GM10248 (cell line): ENCODE measurements around the gene MTMR1.

Experiments
- CTCF ChIA-PET: fragments of 300-600 bp; sonication (Branson Sonifier 250); formaldehyde crosslinking; extraction: SDS; loops from one replicate; lab custom pipeline; 2021; ENCODE audit warnings: antibody characterized with exemption; lab: Yijun Ruan, JAX
- POLR2A ChIA-PET: fragments of 350-650 bp; sonication (Branson Sonifier 250); formaldehyde crosslinking; extraction: SDS; loops from one replicate; lab custom pipeline; 2020; ENCODE audit warnings: antibody characterized with exemption; lab: Yijun Ruan, JAX
- DNase-seq: peaks from one replicate; pipeline ENCODE4 v3.0.0; 2012; ENCODE audit errors: extremely low spot score
- TF ChIP-seq, protein P1 (sequence below): IDR thresholded peaks from 2 replicates; pipeline ENCODE4 v1.5.1; 2012; ENCODE audit warnings: mild to moderate bottlenecking, low read depth; ENCODE audit errors: extremely low read depth, missing control alignments, control extremely low read depth

Gene MTMR1

DNA sequence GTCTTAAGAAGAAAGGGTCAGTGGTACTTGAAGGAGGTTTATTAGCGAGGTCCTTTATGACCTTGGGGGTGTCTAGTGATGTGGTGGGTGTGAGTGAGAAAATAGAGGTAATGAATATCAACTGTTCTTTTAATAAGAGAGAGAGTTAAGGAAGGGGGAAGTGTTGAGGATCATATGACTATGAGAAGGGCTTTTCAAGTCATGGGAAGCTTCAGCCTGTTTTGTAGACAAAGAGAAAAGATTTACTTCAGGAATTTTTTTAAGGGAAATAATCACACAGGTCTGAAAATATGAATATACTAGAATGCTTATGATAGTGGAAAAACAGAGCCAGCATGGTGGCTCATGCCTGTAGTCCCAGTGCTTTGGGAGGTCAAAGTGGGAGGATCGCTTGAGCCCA lies 41.3 kb upstream of the MTMR1 start:
- DNase-seq: no peak
- TF ChIP-seq, protein P1, sequence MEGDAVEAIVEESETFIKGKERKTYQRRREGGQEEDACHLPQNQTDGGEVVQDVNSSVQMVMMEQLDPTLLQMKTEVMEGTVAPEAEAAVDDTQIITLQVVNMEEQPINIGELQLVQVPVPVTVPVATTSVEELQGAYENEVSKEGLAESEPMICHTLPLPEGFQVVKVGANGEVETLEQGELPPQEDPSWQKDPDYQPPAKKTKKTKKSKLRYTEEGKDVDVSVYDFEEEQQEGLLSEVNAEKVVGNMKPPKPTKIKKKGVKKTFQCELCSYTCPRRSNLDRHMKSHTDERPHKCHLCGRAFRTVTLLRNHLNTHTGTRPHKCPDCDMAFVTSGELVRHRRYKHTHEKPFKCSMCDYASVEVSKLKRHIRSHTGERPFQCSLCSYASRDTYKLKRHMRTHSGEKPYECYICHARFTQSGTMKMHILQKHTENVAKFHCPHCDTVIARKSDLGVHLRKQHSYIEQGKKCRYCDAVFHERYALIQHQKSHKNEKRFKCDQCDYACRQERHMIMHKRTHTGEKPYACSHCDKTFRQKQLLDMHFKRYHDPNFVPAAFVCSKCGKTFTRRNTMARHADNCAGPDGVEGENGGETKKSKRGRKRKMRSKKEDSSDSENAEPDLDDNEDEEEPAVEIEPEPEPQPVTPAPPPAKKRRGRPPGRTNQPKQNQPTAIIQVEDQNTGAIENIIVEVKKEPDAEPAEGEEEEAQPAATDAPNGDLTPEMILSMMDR: no peak
- ChIA-PET CTCF (no interaction called here), POLR2A (interaction anchor here (0.6 kb wide), 1 partner anchor 174 kb away, joined by 3 read pairs; no protein-coding TSS in a partner anchor)

DNA sequence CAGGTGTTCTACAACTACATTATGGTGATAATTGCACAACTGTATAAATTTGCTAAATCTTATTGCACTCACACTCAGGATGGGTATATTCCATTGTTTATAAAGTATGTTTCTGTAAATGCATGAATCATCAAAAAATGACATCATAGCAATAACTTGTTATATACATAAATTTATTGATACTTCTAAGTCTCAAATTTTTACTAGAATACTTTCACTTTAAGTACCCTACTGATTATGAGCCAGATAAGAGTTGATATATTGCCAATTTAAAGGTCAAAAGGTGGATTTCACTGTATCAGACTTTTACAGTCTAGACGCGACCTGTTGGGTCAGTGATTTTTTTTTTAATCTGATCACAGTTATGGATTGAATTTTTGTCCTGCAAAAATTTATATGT lies 37.4 kb upstream of the MTMR1 start:
- POLR2A ChIA-PET: no interaction called here
- DNase-seq: no peak
- TF ChIP-seq, protein P1: no peak
- CTCF ChIA-PET: no interaction called here

DNA sequence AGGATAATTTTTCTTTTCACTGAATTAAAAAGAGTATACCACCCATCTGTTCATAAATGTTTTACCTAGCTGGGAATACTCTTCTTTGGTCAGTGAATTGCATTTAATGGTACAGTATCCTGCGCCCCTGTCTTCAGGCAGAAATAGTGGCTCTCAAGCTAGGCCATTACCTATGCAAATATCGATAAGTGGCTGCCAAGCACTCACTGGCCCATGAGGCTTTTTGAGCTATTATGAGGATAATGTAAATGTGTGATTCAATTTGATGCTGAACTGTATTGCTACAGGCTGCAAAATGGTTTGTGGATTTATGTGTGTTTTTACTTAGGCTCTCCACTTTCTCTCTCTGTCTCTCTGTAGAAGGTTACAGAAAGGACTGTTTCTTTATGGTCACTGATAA lies 30.1 kb upstream of the MTMR1 start:
- POLR2A ChIA-PET: no interaction called here
- no peak for DNase-seq
- TF ChIP-seq, protein P1: no peak
- CTCF ChIA-PET: interaction anchor here (0.8 to 1.2 kb wide), 3 partner anchors 9 to 23 kb away, joined by 3 read pairs; no protein-coding TSS in a partner anchor

DNA sequence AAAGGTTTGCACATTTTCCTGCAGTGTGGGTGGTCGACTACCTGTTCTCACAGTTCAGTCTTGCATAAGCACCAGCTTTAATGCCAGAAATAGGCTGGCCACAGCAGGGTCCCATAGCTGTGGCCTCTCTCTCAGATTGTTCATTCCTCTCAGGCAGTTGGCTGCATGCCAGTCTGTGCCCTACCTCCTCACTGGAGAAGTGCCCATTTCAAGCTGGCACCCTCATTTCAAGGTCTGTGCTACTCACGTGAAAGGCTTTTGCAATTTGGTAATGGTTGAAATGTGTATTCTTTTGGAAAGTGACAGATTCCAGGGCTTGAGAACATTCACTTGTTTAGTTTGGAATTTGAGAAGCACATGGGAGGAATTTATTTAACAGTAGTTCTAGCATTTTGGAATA lies 28.9 kb upstream of the MTMR1 start:
- POLR2A ChIA-PET: no interaction called here
- TF ChIP-seq, protein P1: no peak
- no peak for DNase-seq
- CTCF ChIA-PET: interaction anchor here (0.9 kb wide), 1 partner anchor 24 kb away, joined by 3 read pairs; no protein-coding TSS in a partner anchor

DNA sequence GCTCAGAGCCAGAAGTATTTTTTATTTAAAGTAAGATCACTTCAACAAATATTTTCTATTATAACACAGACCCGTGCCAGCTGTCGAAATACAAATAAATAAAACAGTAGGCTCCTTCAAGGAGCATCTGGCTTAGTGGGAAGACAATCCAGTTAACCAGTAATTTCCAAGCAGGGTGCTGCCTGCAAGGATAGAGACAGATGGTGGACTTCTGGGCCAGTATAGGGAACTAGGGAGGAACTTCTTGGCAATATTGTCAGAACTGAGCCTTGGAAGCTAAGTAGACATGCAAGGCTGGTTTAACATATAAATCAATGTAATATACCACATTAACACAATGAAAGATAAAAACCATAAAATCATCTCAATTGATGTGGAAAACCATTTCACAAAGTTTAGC lies 17.0 kb upstream of the MTMR1 start:
- TF ChIP-seq, protein P1: no peak
- CTCF ChIA-PET: interaction anchor here (2.8 kb wide), 1 partner anchor 7 kb away, joined by 8 read pairs; no protein-coding TSS in a partner anchor
- no peak for DNase-seq
- POLR2A ChIA-PET: no interaction called here

DNA sequence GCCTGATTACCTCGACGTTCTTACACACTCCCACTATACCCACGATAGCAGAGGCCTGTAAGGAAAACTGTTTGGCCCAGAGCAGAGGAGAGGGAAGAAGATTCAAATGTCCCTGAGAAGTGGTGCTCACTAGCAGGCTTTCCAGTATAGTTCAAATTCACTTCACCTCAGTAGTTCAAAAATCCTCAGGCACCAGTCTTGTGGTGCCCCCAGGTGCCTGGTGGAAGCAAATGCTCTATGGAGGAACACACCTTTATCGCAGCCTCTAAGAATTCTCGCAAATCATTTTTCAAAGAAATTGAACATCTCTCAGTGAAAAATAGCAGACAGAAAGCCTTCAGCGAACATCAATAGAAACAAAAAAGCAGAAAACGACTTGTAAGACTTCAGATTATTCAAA lies 12.2 kb upstream of the MTMR1 start:
- peak; percentile 12 for DNase-seq

More for the DNA sequence above, 12.2 kb upstream of the MTMR1 start:
- CTCF ChIA-PET: interaction anchor here (1.4 kb wide), 1 partner anchor 34 kb away, joined by 3 read pairs; no protein-coding TSS in a partner anchor
- TF ChIP-seq, protein P1: no peak
- POLR2A ChIA-PET: no interaction called here
